Effector memory CD4-positive, alpha-beta T cell (primary cell): Measurements from ENCODE around the gene MYDGF.

Experiments used
- DNase-seq, 3 donors: peaks; one replicate each; pipeline ENCODE4 v3.0.0-alpha.2; 2020
- H3K27ac ChIP-seq: 2 replicates; pipeline ENCODE4 v1.7.0; 2013; ENCODE audit warnings: mild to moderate bottlenecking, low read length, moderate library complexity; ENCODE audit not compliant: insufficient read depth, poor library complexity, severe bottlenecking
- H3K27me3 ChIP-seq: replicated peaks from 2 replicates; pipeline ENCODE4 v1.7.0; 2013; ENCODE audit warnings: mild to moderate bottlenecking, low read length; ENCODE audit not compliant: insufficient read depth, control insufficient read depth, poor library complexity, severe bottlenecking
- H3K36me3 ChIP-seq: 2 replicates; pipeline ENCODE4 v1.7.0; 2013; ENCODE audit warnings: mild to moderate bottlenecking, low read length, moderate library complexity; ENCODE audit not compliant: control insufficient read depth, insufficient read depth
- H3K4me1 ChIP-seq: 2 replicates; pipeline ENCODE4 v1.7.0; 2013; ENCODE audit warnings: low read length, mild to moderate bottlenecking; ENCODE audit not compliant: control insufficient read depth, insufficient read depth, poor library complexity, severe bottlenecking
- H3K4me3 ChIP-seq: 2 replicates; pipeline ENCODE4 v1.7.0; 2013; ENCODE audit warnings: low read length, low read depth, mild to moderate bottlenecking; ENCODE audit not compliant: insufficient read depth, poor library complexity, severe bottlenecking
- H3K9me3 ChIP-seq: 2 replicates; pipeline ENCODE4 v1.7.0; 2013; ENCODE audit warnings: mild to moderate bottlenecking, low read length, moderate library complexity; ENCODE audit not compliant: control insufficient read depth

MYDGF gene

GRCh38 chr19:4678881-4679790, 9.0 kb upstream of the MYDGF start:
- H3K27ac ChIP-seq: no peak overlapping the region
- DNase-seq: no peak
- no peaks in the 10 kb centered on the region for H3K9me3 ChIP-seq
- no peaks in the 10 kb centered on the region for H3K27me3 ChIP-seq
- H3K4me3 ChIP-seq: no peak overlapping the region
- no peaks in the 10 kb centered on the region for H3K4me1 ChIP-seq
- peaks cover 26% of the 10 kb centered on the region for H3K36me3 ChIP-seq

- Histone ChIP-seq H3K27me3 (no peaks in the 10 kb centered on the region), H3K9me3 (no peaks in the 10 kb centered on the region), H3K36me3 (peaks cover 13% of the 10 kb centered on the region), H3K27ac (no peak overlapping the region), H3K4me3 (no peak overlapping the region), H3K4me1 (no peaks in the 10 kb centered on the region)
- no peak for DNase-seq
Observed at GRCh38 chr19:4676955-4677731, 7.0 kb upstream of the MYDGF start.

- Histone ChIP-seq H3K4me3 (no peak overlapping the region), H3K36me3 (peaks cover 10% of the 10 kb centered on the region), H3K27me3 (no peaks in the 10 kb centered on the region), H3K4me1 (no peaks in the 10 kb centered on the region), H3K9me3 (no peaks in the 10 kb centered on the region), H3K27ac (no peak overlapping the region)
- no peak for DNase-seq
Observed at GRCh38 chr19:4675346-4675745, 5.2 kb upstream of the MYDGF start.

- peaks cover 10% of the 10 kb centered on the region for H3K36me3 ChIP-seq
- no peak for DNase-seq
- H3K27me3 ChIP-seq: no peaks in the 10 kb centered on the region
- H3K4me1 ChIP-seq: peaks cover 11% of the 10 kb centered on the region
- no peak overlapping the region for H3K27ac ChIP-seq
- no peaks in the 10 kb centered on the region for H3K9me3 ChIP-seq
- H3K4me3 ChIP-seq: no peak overlapping the region
Observed at GRCh38 chr19:4673726-4674125, 3.6 kb upstream of the MYDGF start.

- no peak overlapping the region for H3K27ac ChIP-seq
- H3K4me1 ChIP-seq: peaks cover 13% of the 10 kb centered on the region
- no peak for DNase-seq
- H3K27me3 ChIP-seq: no peaks in the 10 kb centered on the region
- H3K36me3 ChIP-seq: peaks cover 14% of the 10 kb centered on the region
- H3K4me3 ChIP-seq: no peak overlapping the region
- no peaks in the 10 kb centered on the region for H3K9me3 ChIP-seq
Observed at GRCh38 chr19:4673216-4673615, 3.1 kb upstream of the MYDGF start.

GRCh38 chr19:4671185-4671851, 1.2 kb upstream of the MYDGF start:
- Histone ChIP-seq H3K27ac (no peak overlapping the region), H3K36me3 (peaks cover 21% of the 10 kb centered on the region), H3K4me3 (no peak overlapping the region), H3K27me3 (no peaks in the 10 kb centered on the region), H3K4me1 (peaks cover 13% of the 10 kb centered on the region), H3K9me3 (no peaks in the 10 kb centered on the region)
- DNase-seq: no peak

- H3K36me3 ChIP-seq: peaks cover 64% of the 10 kb centered on the region
- no peak for DNase-seq
- no peaks in the 10 kb centered on the region for H3K27me3 ChIP-seq
- no peaks in the 10 kb centered on the region for H3K9me3 ChIP-seq
- no peak overlapping the region for H3K27ac ChIP-seq
- H3K4me3 ChIP-seq: no peak overlapping the region
- peaks cover 11% of the 10 kb centered on the region for H3K4me1 ChIP-seq
Observed at GRCh38 chr19:4664642-4665041, 5.5 kb downstream of the MYDGF start.

- DNase-seq: no peak
- no peaks in the 10 kb centered on the region for H3K27me3 ChIP-seq
- H3K4me1 ChIP-seq: no peaks in the 10 kb centered on the region
- H3K4me3 ChIP-seq: no peak overlapping the region
- peaks cover 65% of the 10 kb centered on the region for H3K36me3 ChIP-seq
- no peak overlapping the region for H3K27ac ChIP-seq
- no peaks in the 10 kb centered on the region for H3K9me3 ChIP-seq
Observed at GRCh38 chr19:4662812-4663211, 7.3 kb downstream of the MYDGF start.

GRCh38 chr19:4662020-4662695, 8.0 kb downstream of the MYDGF start:
- no peak for DNase-seq
- H3K4me3 ChIP-seq: no peak overlapping the region
- peaks cover 67% of the 10 kb centered on the region for H3K36me3 ChIP-seq
- no peaks in the 10 kb centered on the region for H3K9me3 ChIP-seq
- no peak overlapping the region for H3K27ac ChIP-seq
- no peaks in the 10 kb centered on the region for H3K4me1 ChIP-seq
- H3K27me3 ChIP-seq: no peaks in the 10 kb centered on the region
